ENCODE measurements around the gene FEM1B.

FEM1B gene

GRCh38 chr15:68261241-68261640, 16.3 kb upstream of the FEM1B start:
- DNase-seq = no peak

- no peak for DNase-seq
Measured at GRCh38 chr15:68261980-68262379, 15.6 kb upstream of the FEM1B start.

- DNase-seq = no peak
Measured at GRCh38 chr15:68262514-68263356, 14.8 kb upstream of the FEM1B start.

GRCh38 chr15:68264282-68264681, 13.3 kb upstream of the FEM1B start:
- no peak for DNase-seq

- no peak for DNase-seq
Measured at GRCh38 chr15:68265081-68265480, 12.5 kb upstream of the FEM1B start.

- no peak for DNase-seq
Measured at GRCh38 chr15:68265674-68266073, 11.9 kb upstream of the FEM1B start.

GRCh38 chr15:68268405-68268804, 9.1 kb upstream of the FEM1B start:
- DNase-seq = no peak

GRCh38 chr15:68271854-68272471, 5.6 kb upstream of the FEM1B start:
- DNase-seq = no peak

GRCh38 chr15:68272721-68273271, 4.7 kb upstream of the FEM1B start:
- no peak for DNase-seq

- no peak for DNase-seq
Measured at GRCh38 chr15:68274201-68274848, 3.2 kb upstream of the FEM1B start.

- DNase-seq = no peak
Measured at GRCh38 chr15:68275165-68275746, 2.3 kb upstream of the FEM1B start.

- no peak for DNase-seq
Measured at GRCh38 chr15:68276668-68277067, 877 bp upstream of the FEM1B start.

- no peak for DNase-seq
Measured at GRCh38 chr15:68277131-68277602, 378 bp upstream of the FEM1B start.

GRCh38 chr15:68278345-68278594, 725 bp downstream of the FEM1B start:
- DNase-seq = no peak

- DNase-seq = no peak
Measured at GRCh38 chr15:68278595-68279405, 1.3 kb downstream of the FEM1B start.

- DNase-seq = no peak
Measured at GRCh38 chr15:68279779-68280753, 2.5 kb downstream of the FEM1B start.

GRCh38 chr15:68281008-68281407, 3.5 kb downstream of the FEM1B start:
- DNase-seq = no peak

GRCh38 chr15:68283401-68283800, 5.9 kb downstream of the FEM1B start:
- DNase-seq = no peak

GRCh38 chr15:68284616-68285258, 7.2 kb downstream of the FEM1B start:
- no peak for DNase-seq

GRCh38 chr15:68285259-68285980, 7.9 kb downstream of the FEM1B start:
- DNase-seq = no peak

All from right hindlimb (tissue), 1 donor.